Forelimb muscle (tissue), 1 donor: ENCODE results near the gene CYP4F11. TPM values are rescaled to one million over a fixed set of nuclear protein-coding genes. Genes with fewer than 3 reads are reported as not detected.
A peak's percentile ranks its signal among the peaks of the same experiment; 100 is the strongest.
"Not testable (repeated sequence)": the region's sequence is repeated elsewhere in the genome, so short reads cannot be mapped to it uniquely, and the experiment has no call there.

Experiments used
- DNase-seq: peaks from one replicate; pipeline ENCODE4 v3.0.0-alpha.2; 2013; ENCODE audit warnings: low read depth
- polyA plus RNA-seq: library from polyadenylated mRNA; unstranded; fragments of 120-200 nt; gene quantifications from one replicate; pipeline ENCODE4 v1.2.1, GENCODE V29; 2013; ENCODE audit not compliant: insufficient read length

Gene CYP4F11
- polyA plus RNA-seq, 1 donor = not detected

DNA sequence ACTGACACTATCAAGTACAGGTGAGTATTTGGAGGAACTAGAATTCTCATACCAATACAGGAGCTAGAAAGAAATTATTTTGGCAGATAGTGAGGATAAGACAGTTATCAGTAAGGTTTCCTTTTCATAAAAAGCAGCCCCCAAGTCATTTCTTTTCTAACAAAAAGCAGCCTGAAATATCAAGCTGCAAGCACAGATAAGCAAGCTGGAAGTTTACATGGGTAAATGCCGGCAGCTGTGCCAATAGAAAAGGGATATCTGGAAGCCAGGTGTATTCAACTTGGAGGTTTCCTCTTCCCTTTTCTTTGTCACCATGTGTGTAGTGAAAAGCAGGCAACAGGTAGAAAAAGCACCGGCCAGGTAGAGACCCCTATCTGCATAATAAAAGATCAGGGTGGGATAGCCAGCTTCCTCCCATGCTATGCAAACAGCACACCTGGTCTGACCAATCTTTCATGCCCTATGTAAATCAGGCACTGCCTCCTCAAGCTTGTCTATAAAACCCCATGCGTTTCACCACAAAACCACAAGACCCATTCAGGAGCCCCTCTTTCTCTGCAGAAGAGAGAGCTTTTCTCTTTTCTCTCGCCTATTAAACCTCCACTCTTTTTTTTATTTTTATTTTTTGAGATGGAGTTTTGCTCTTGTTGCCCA lies 59.4 kb downstream of the CYP4F11 start:
- DNase-seq = no peak

DNA sequence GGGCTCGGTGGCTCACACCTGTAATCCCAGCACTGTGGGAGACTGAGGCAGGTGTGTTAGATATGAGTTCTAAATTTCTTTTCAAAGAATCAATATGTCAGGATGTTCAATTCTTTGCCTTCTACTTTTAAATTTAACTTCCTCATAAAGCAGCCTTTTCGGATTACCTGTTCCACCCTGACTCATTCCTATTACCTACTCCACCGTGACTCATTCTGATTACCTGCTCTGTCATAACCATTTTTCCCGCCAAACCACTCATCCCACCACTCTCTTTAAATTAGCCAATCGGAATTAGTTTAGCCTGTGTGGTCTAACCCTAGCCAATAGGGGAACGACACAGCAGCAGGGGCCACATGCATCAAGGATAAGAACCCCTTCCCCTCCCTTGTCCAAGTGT lies 60.6 kb downstream of the CYP4F11 start:
- DNase-seq = not testable (repeated sequence)

DNA sequence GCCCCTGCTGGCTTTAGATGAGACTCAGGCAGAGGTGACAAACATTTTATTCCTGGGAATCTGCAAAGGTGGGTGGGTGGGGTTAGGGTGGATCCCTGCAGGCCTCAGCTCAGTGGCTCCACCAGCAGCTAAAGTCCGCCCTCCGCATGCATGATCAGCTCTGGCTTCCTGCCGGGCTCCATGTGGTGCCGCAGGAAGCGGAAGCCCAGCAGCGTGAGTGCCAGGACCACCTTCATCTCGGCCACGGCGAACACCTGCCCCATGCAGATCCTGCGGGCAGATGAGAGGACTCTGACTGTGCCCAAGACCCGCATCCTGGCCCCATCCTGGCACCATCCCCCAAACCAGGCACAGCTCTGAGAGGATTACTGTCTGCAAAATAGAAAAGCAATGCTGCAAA lies 62.8 kb downstream of the CYP4F11 start:
- no peak for DNase-seq

GRCh38 chr19:15869873-15870272 lies 64.5 kb downstream of the CYP4F11 start:
- DNase-seq = no peak

DNA sequence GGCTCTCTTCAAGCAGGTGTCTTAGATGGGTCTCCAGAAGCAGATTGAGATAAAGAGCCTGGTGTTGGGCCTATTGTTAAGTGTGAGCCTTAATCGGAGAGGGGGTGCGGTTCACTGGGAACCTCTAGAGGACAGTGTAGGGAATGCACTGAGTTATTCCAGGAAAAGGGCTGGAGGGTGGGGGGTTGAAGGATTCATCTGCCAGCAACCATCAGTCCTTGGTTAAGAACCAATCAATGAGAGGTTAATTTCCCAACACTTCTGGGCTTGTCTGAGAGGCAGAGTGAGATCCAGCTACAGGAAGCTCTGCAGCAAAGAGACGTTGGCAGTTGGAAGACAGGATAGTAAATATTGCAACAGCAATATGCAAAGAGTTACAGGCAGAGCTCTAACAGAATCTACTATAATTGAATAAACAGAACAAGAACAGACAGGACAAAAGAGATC lies 65.2 kb downstream of the CYP4F11 start:
- peak; percentile 4 for DNase-seq

DNA sequence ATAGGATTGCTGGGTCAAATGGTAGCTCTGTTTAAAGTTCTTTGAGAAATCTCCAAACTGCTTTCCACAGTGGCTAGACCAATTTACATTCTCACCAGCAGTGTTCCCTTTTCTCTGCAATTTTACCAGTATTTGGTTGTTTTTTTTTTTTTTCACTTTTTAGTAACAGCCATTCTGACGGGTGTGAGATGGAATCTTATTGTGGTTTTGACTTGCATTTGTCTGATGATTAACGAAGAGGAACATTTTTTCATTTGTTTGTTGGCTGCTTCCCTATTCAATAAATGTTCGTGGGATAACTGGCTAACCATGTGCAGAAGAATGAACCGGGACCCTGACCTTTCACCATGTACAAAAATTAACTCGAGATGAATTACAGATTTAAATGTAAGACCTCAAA lies 67.7 kb downstream of the CYP4F11 start:
- DNase-seq = no peak

DNA sequence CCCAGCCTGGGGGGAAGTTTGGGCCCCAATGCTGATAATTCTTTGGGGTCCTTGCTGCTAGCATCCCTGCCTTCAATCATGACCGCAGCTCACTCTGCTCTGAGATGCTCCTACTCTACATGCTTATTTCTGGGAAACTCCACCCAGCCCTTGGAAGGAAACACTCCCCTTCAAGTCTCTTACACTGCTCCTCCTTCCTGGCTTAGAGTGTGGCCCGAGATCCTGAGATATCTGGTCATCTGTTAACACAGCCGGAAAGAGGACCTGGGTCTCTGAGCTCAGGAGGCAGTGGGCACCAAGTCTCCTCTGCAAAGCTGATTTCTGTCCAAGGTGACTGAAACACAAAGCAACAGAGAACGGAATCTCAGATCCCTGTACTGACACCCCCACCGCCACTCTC lies 69.5 kb downstream of the CYP4F11 start:
- DNase-seq = no peak

- DNase-seq = no peak
Observed at GRCh38 chr19:15863272-15863671, 71.1 kb downstream of the CYP4F11 start.

- DNase-seq = no peak
Observed at GRCh38 chr19:15862444-15862843, 71.9 kb downstream of the CYP4F11 start.

Other genes with a start within 250 kb of the CYP4F11 start
- not detected for gene OR10H2, start 206.5 kb downstream of the CYP4F11 start, polyA plus RNA-seq
- gene OR10H3, start 196.5 kb downstream of the CYP4F11 start, polyA plus RNA-seq = not detected
- 0.04 TPM for gene OR10H5, start 146.9 kb downstream of the CYP4F11 start, polyA plus RNA-seq
- gene OR10H1, start 118.9 kb downstream of the CYP4F11 start, polyA plus RNA-seq = 0.04 TPM
- not detected for gene CYP4F2, start 36.5 kb downstream of the CYP4F11 start, polyA plus RNA-seq
- not detected for gene OR10H4, start 14.5 kb upstream of the CYP4F11 start, polyA plus RNA-seq
- 162 TPM for gene TPM4, start 142.0 kb upstream of the CYP4F11 start, polyA plus RNA-seq
- 30.4 TPM for gene RAB8A, start 177.4 kb upstream of the CYP4F11 start, polyA plus RNA-seq
- 0.30 TPM for gene HSH2D, start 209.2 kb upstream of the CYP4F11 start, polyA plus RNA-seq
- gene CIB3, start 239.0 kb upstream of the CYP4F11 start, polyA plus RNA-seq = not detected